IMR-90 (cell line): ENCODE results near the gene AOPEP. TPM values are rescaled to one million over a fixed set of nuclear protein-coding genes. Genes with fewer than 3 reads are reported as not detected.

Source experiments
- ATAC-seq: fragments of 200-7000 bp; cut with Tn5 transposase; 2 replicates; pipeline ENCODE4 v1.9.1; 2020; ENCODE audit warnings: low read depth, mild to moderate bottlenecking, moderate library complexity
- BruUV-seq: library from RNA; stranded (reverse); fragments of 400-500 nt; replicated peaks from 2 replicates; lab custom pipeline; 2021; lab: Mats Ljungman, UMichigan
- CTCF ChIA-PET: fragments of 300-600 bp; formaldehyde crosslinking; extraction: SDS; loops from one replicate; lab custom pipeline; 2021; ENCODE audit warnings: antibody characterized with exemption; lab: Yijun Ruan, JAX
- POLR2A ChIA-PET: fragments of 300-600 bp; sonication (Branson Sonifier 250); formaldehyde crosslinking; loops from one replicate; lab custom pipeline; 2022; ENCODE audit warnings: antibody characterized with exemption; ENCODE audit not compliant: unreplicated experiment; lab: Charles Lee
- DNase-seq: peaks from one replicate; pipeline ENCODE4 v3.0.0; 2013
- H2AFZ ChIP-seq: replicated peaks from 2 replicates; pipeline ENCODE3; 2013; ENCODE audit warnings: low read length, mild to moderate bottlenecking; ENCODE audit not compliant: poor library complexity
- H2AK5ac ChIP-seq: 2 replicates; pipeline ENCODE4 v1.6.1; 2013; ENCODE audit warnings: low read depth, low read length, inconsistent platforms
- H2AK9ac ChIP-seq: replicated peaks from 2 replicates; pipeline ENCODE3; 2013; ENCODE audit warnings: mild to moderate bottlenecking, low read depth, low read length, moderate library complexity; ENCODE audit not compliant: poor library complexity
- H2BK120ac ChIP-seq: 2 replicates; pipeline ENCODE4 v1.6.1; 2013; ENCODE audit warnings: low read depth, low read length, inconsistent platforms
- H2BK15ac ChIP-seq: 3 replicates; pipeline ENCODE4 v1.6.1; 2013; ENCODE audit warnings: low read depth, low read length, inconsistent platforms
- H2BK20ac ChIP-seq: 2 replicates; pipeline ENCODE4 v1.6.1; 2013; ENCODE audit warnings: low read depth, mild to moderate bottlenecking, inconsistent platforms, low read length, moderate library complexity
- H2BK5ac ChIP-seq: 2 replicates; pipeline ENCODE4 v1.6.1; 2013; ENCODE audit warnings: mild to moderate bottlenecking, low read depth, low read length, inconsistent platforms; ENCODE audit not compliant: poor library complexity, severe bottlenecking
- H3K14ac ChIP-seq: replicated peaks from 2 replicates; pipeline ENCODE4 v1.6.1; 2013; ENCODE audit warnings: low read depth, low read length, inconsistent platforms
- H3K18ac ChIP-seq: 2 replicates; pipeline ENCODE4 v1.6.1; 2013; ENCODE audit warnings: low read depth, low read length, control low read depth
- H3K23ac ChIP-seq: 2 replicates; pipeline ENCODE4 v1.6.1; 2013; ENCODE audit warnings: low read depth, low read length, inconsistent platforms
- H3K27ac ChIP-seq: 2 replicates; pipeline ENCODE4 v1.5.1; 2013; ENCODE audit warnings: mild to moderate bottlenecking, control low read depth, low read length; ENCODE audit not compliant: insufficient read depth
- H3K27me3 ChIP-seq: 2 replicates; pipeline ENCODE4 v1.6.1; 2013; ENCODE audit warnings: low read length; ENCODE audit not compliant: control insufficient read depth, insufficient read depth
- H3K36me3 ChIP-seq: 2 replicates; pipeline ENCODE4 v1.6.1; 2013; ENCODE audit warnings: low read length, mixed read lengths; ENCODE audit not compliant: control insufficient read depth, insufficient read depth
- H3K4ac ChIP-seq: 2 replicates; pipeline ENCODE4 v1.6.1; 2013; ENCODE audit warnings: low read depth, low read length, inconsistent platforms
- H3K4me1 ChIP-seq: 2 replicates; pipeline ENCODE4 v1.6.1; 2013; ENCODE audit warnings: low read length, mixed read lengths; ENCODE audit not compliant: control insufficient read depth, insufficient read depth
- H3K4me2 ChIP-seq: 2 replicates; pipeline ENCODE4 v1.6.1; 2013; ENCODE audit warnings: low read depth, mild to moderate bottlenecking, control low read depth, low read length, moderate library complexity
- H3K4me3 ChIP-seq: 2 replicates; pipeline ENCODE4 v1.5.1; 2013; ENCODE audit warnings: low read depth, mild to moderate bottlenecking, control low read depth, low read length, moderate library complexity; ENCODE audit not compliant: insufficient read depth
- H3K56ac ChIP-seq: 2 replicates; pipeline ENCODE4 v1.6.1; 2013; ENCODE audit warnings: low read length, inconsistent platforms; ENCODE audit not compliant: insufficient read depth; ENCODE audit errors: extremely low read depth
- H3K79me1 ChIP-seq, 2 experiments: 2 replicates each; pipeline ENCODE4 v1.6.1; 2013; ENCODE audit warnings: low read length in 2 of 2, inconsistent platforms in 1 of 2, low read depth in 1 of 2
- H3K9ac ChIP-seq: 2 replicates; pipeline ENCODE4 v1.6.1; 2013; ENCODE audit warnings: low read depth, low read length, control low read depth
- H3K9me1 ChIP-seq: 2 replicates; pipeline ENCODE4 v1.6.1; 2013; ENCODE audit warnings: low read length, inconsistent platforms; ENCODE audit not compliant: insufficient read depth
- H3K9me3 ChIP-seq: 2 replicates; pipeline ENCODE4 v1.6.1; 2013; ENCODE audit warnings: low read length; ENCODE audit not compliant: control insufficient read depth, insufficient read depth
- H4K20me1 ChIP-seq: 2 replicates; pipeline ENCODE4 v1.6.1; 2013; ENCODE audit warnings: low read length, inconsistent platforms; ENCODE audit not compliant: insufficient read depth
- H4K5ac ChIP-seq: 2 replicates; pipeline ENCODE4 v1.6.1; 2013; ENCODE audit warnings: mild to moderate bottlenecking, low read depth, low read length, control low read depth
- H4K8ac ChIP-seq, 2 experiments: 2 replicates each; pipeline ENCODE4 v1.6.1; 2013; ENCODE audit warnings: low read depth in 2 of 2, low read length in 2 of 2, control low read depth in 1 of 2, inconsistent platforms in 1 of 2
- H4K91ac ChIP-seq: 2 replicates; pipeline ENCODE4 v1.6.1; 2013; ENCODE audit warnings: low read depth, low read length, inconsistent platforms; ENCODE audit not compliant: insufficient read depth
- BHLHE40 ChIP-seq: fragments of 150-350 bp; IDR thresholded peaks from 2 replicates; pipeline ENCODE4 v1.6.1; 2016; ENCODE audit warnings: mild to moderate bottlenecking, low read depth, low read length
- CHD1 ChIP-seq: IDR thresholded peaks from 2 replicates; pipeline ENCODE4 v1.6.1; 2012; ENCODE audit warnings: low read depth, low read length, improper control_type of control experiment
- CTCF ChIP-seq: conservative IDR thresholded peaks from 2 replicates; pipeline ENCODE4 v1.5.1; 2012; ENCODE audit warnings: mild to moderate bottlenecking, low read depth, low read length, improper control_type of control experiment
- FOS ChIP-seq: fragments of 150-350 bp; IDR thresholded peaks from 2 replicates; pipeline ENCODE4 v1.6.1; 2016; ENCODE audit warnings: low read depth, low read length
- MAFK ChIP-seq: IDR thresholded peaks from 2 replicates; pipeline ENCODE4 v1.6.1; 2012; ENCODE audit warnings: low read depth, low read length, improper control_type of control experiment
- MAZ ChIP-seq: IDR thresholded peaks from 2 replicates; pipeline ENCODE4 v1.6.1; 2012; ENCODE audit warnings: low read depth, mild to moderate bottlenecking, low read length, improper control_type of control experiment, moderate library complexity, borderline replicate concordance
- MXI1 ChIP-seq: IDR thresholded peaks from 2 replicates; pipeline ENCODE4 v1.6.1; 2012; ENCODE audit warnings: low read depth, mild to moderate bottlenecking, low read length, moderate library complexity, borderline replicate concordance
- NFE2L2 ChIP-seq: fragments of 150-350 bp; IDR thresholded peaks from 2 replicates; pipeline ENCODE4 v1.6.1; 2016; ENCODE audit warnings: low read depth, mild to moderate bottlenecking, low read length
- POLR2A ChIP-seq: IDR thresholded peaks from 2 replicates; pipeline ENCODE4 v1.6.1; 2012; ENCODE audit warnings: mild to moderate bottlenecking, low read depth, low read length
- RAD21 ChIP-seq: IDR thresholded peaks from 2 replicates; pipeline ENCODE4 v1.6.1; 2012; ENCODE audit warnings: low read length, improper control_type of control experiment
- RCOR1 ChIP-seq: IDR thresholded peaks from 2 replicates; pipeline ENCODE4 v1.6.1; 2012; ENCODE audit warnings: mild to moderate bottlenecking, low read length, improper control_type of control experiment; ENCODE audit not compliant: insufficient replicate concordance
- RFX5 ChIP-seq: IDR thresholded peaks from 2 replicates; pipeline ENCODE4 v1.8.0; 2012; ENCODE audit warnings: low read depth, mild to moderate bottlenecking, low read length, moderate library complexity
- SMC3 ChIP-seq: fragments of 150-350 bp; IDR thresholded peaks from 2 replicates; pipeline ENCODE4 v1.6.1; 2016; ENCODE audit warnings: low read depth, mild to moderate bottlenecking, antibody characterized with exemption, low read length, moderate library complexity
- WGBS, 2 experiments: methylation state at CpG; one replicate each; pipeline versions ENCODE4 v1.1.5 to v1.1.7; 2013; ENCODE audit warnings: missing lambda C conversion rate in 2 of 2; ENCODE audit not compliant: insufficient read length in 1 of 2; ENCODE audit errors: extremely low coverage in 2 of 2; 5-methylcytosine and 5-hydroxymethylcytosine counted together
- dilution Hi-C: fragments of 300-500 bp; cut with HindIII; formaldehyde crosslinking; loops from one replicate; pipeline ENCODE4 v1.14.3; 2018; ENCODE audit warnings: low sequenced_read_pairs; ENCODE audit not compliant: unreplicated experiment
- in situ Hi-C: fragments of 300-500 bp; cut with MboI; formaldehyde crosslinking; loops from 3 replicates; pipeline ENCODE4 v1.14.3; 2019; ENCODE audit warnings: low sequenced_read_pairs, inconsistent platforms, mixed read lengths
- intact Hi-C: fragments of 100-400 bp; cut with micrococcal nuclease; formaldehyde crosslinking; loops from 2 replicates; pipeline ENCODE4 v1.10.0; 2022
- polyA plus RNA-seq, 3 experiments: library from polyadenylated mRNA; depleted of rRNA; stranded (reverse); fragments of >200 nt; gene quantifications; 2 replicates each; pipeline ENCODE4 v1.2.3, GENCODE V29; 2012; ENCODE audit warnings: low replicate concordance in 1 of 3
- total RNA-seq: library from RNA; depleted of rRNA; stranded (reverse); fragments of >200 nt; gene quantifications from 2 replicates; pipeline ENCODE4 v1.2.3, GENCODE V29; 2012

Gene AOPEP
- total and polyA plus RNA-seq, 2 of the 4 experiments (the other 2 are of a cell fraction) = 34.9 to 38.7 TPM

GRCh38 chr9:95085861-95086563 is 359.5 kb downstream of the AOPEP start:
- Histone ChIP-seq H3K36me3 (peaks cover 69% of the 10 kb centered on the region), H3K27me3 (no peaks in the 10 kb centered on the region), H3K4me2 (no peak overlapping the region), H4K91ac (no peak overlapping the region), H2BK15ac (no peak overlapping the region), H3K9me3 (no peaks in the 10 kb centered on the region), H2AFZ (no peak overlapping the region), H2AK9ac (no peak overlapping the region), H3K14ac (no peak overlapping the region), H3K9ac (no peak overlapping the region), H3K27ac (no peak overlapping the region), H3K56ac (no peak overlapping the region), H2BK120ac (no peak overlapping the region), H3K23ac (no peak overlapping the region), H3K79me1 (peaks cover 28 to 72% of the 10 kb centered on the region in 2 experiments), H4K5ac (no peak overlapping the region), H3K9me1 (peaks cover 19% of the 10 kb centered on the region), H3K18ac (no peak overlapping the region), H2BK5ac (no peak overlapping the region), H3K4me1 (peaks cover 8% of the 10 kb centered on the region), H2AK5ac (no peak overlapping the region), H3K4ac (no peak overlapping the region), H2BK20ac (no peak overlapping the region), H4K8ac (no peak overlapping the region), H4K20me1 (peaks cover 53% of the 10 kb centered on the region), H3K4me3 (no peak overlapping the region)
- WGBS, 2 experiments = 94% methylated on average over 33 of the region's 40 CpGs; no CpG with 5 or more reads in 1 of the 2 experiments
- in situ Hi-C loops (no loop called here), intact Hi-C loops (no loop called here), dilution Hi-C loops (no loop called here)
- DNase-seq = no peak
- ATAC-seq = no peak
- no TSS peak for BruUV-seq
- ChIA-PET CTCF (no interaction called here), POLR2A (no interaction called here)
- TF ChIP-seq MAZ = no peak
- TF ChIP-seq CTCF = no peak
- TF ChIP-seq NFE2L2 = no peak
- no peak for TF ChIP-seq BHLHE40
- no peak for TF ChIP-seq CHD1
- TF ChIP-seq RAD21 = no peak
- TF ChIP-seq MAFK = no peak
- TF ChIP-seq RCOR1 = no peak
- no peak for TF ChIP-seq POLR2A
- TF ChIP-seq FOS = no peak
- TF ChIP-seq RFX5 = no peak
- TF ChIP-seq SMC3 = no peak
- TF ChIP-seq MXI1 = no peak
